SK-N-SH treated with all-trans-retinoic acid at 6 μM for 48 hours (cell line): ENCODE data around the gene TADA1.

Source experiments
- ARNTL ChIP-seq: fragments of 450-650 bp; formaldehyde crosslinking; IDR thresholded peaks from 2 replicates; pipeline ENCODE4 v1.5.0; 2020; ENCODE audit warnings: low read depth, mild to moderate bottlenecking, moderate library complexity, borderline replicate concordance
- GLIS3 ChIP-seq: fragments of 250-450 bp; sonication (Bioruptor Pico); IDR thresholded peaks from 2 replicates; pipeline ENCODE4 v1.5.0; 2020; ENCODE audit warnings: mild to moderate bottlenecking, moderate library complexity

DNA sequence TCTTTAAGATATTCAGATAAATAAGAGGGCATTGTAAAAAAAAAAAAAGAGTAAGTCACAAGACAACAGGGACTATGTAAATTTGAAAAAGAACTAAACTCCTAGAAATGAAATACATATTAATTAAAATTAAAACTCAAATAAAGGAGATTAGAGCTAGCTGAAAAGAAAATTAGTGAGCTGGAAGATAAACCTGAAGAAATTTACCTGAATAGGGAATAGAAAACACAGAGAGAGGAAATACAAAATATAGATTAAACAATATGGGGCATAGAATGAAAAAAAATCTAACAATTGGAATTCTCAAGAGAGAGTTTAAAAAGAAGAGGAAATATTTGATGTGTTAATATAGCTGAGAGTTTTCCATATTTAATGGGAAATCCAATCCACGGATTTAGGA is 35.6 kb upstream of the TADA1 start:
- TF ChIP-seq ARNTL (CRISPR knock-in tag) (no peak), GLIS3 (CRISPR knock-in tag) (no peak)
